ENCODE data around the gene ANKRD28. TPM values are rescaled to one million over a fixed set of nuclear protein-coding genes. Genes with fewer than 3 reads are reported as not detected.
"Not testable (repeated sequence)": the region's sequence is repeated elsewhere in the genome, so short reads cannot be mapped to it uniquely, and the experiment has no call there.

ANKRD28 gene
- total RNA-seq, 1 experiment from 2014 or later, result 47.5 TPM

DNA sequence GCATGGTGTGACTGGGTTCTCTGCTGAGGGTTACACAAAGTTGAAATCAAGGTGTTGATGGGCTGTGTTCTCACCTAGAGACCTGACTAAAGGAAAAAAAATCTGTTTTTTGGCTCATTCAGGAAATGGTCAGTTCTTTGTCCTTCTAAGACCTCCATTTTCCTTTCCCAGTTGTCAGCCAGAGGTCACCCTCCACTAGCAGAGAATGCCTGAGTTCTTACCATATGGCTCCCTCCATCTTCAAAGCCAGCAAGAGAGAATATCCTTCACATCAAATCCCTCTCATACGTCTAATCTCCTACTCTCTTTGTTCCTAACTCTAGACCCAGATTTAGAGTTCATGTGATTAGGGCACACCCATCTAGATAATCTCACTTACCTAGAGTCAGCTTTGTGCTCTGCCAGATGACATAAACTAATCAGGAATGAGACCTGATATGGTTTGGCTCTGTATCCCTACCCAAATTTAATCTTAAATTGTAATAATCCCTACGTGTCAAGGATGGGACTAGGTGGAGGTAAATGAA is 19.4 kb downstream of the ANKRD28 start:
- no peak overlapping the region for H3K27ac ChIP-seq (ENCODE audit: low read depth, low read length)
- H3K4me2 ChIP-seq (ENCODE audit: low read length), result no peak overlapping the region
- H3K36me3 ChIP-seq (ENCODE audit: control insufficient read depth in 1 of 2, insufficient read depth in 2 of 2, low read length in 2 of 2), result no peaks in the 10 kb centered on the region
- ChIA-PET POLR2A (no interaction called here), RAD21 (ENCODE audit: low non-redundant PET in 1 of 2, low total read pairs in 2 of 2, uncharacterized antibody in 2 of 2, unreplicated experiment in 2 of 2) (no interaction called here), CTCF (no interaction called here)
- H3K27me3 ChIP-seq (ENCODE audit: insufficient read depth, low read length), result no peaks in the 10 kb centered on the region
- H3K9ac ChIP-seq (ENCODE audit: low read length), result no peak overlapping the region
- H3K4me1 ChIP-seq (ENCODE audit: control insufficient read depth in 1 of 2, insufficient read depth in 2 of 2, low read length in 2 of 2), result peaks cover 0 to 8% of the 10 kb centered on the region in 2 experiments; a peak in 2 of 4 replicates
- no TSS peak for BruUV-seq (replicated peaks)
- H3K9me3 ChIP-seq (ENCODE audit: control insufficient read depth in 1 of 2, insufficient read depth in 1 of 2, low read depth in 1 of 2, low read length in 2 of 2), result no peaks in the 10 kb centered on the region
- no peaks in the 10 kb centered on the region for H3K9me2 ChIP-seq (ENCODE audit: insufficient read depth)
- peaks cover 46% of the 10 kb centered on the region for H3K79me2 ChIP-seq (ENCODE audit: insufficient read depth, low read length)
- no peak overlapping the region for H2AFZ ChIP-seq (ENCODE audit: low read depth, low read length, poor library complexity, severe bottlenecking)
- ATAC-seq (no peak), DNase-seq (ENCODE audit: low read depth, low spot score) (no peak)
- no peaks in the 10 kb centered on the region for H4K20me1 ChIP-seq (ENCODE audit: insufficient read depth)
- TF ChIP-seq, protein P1, sequence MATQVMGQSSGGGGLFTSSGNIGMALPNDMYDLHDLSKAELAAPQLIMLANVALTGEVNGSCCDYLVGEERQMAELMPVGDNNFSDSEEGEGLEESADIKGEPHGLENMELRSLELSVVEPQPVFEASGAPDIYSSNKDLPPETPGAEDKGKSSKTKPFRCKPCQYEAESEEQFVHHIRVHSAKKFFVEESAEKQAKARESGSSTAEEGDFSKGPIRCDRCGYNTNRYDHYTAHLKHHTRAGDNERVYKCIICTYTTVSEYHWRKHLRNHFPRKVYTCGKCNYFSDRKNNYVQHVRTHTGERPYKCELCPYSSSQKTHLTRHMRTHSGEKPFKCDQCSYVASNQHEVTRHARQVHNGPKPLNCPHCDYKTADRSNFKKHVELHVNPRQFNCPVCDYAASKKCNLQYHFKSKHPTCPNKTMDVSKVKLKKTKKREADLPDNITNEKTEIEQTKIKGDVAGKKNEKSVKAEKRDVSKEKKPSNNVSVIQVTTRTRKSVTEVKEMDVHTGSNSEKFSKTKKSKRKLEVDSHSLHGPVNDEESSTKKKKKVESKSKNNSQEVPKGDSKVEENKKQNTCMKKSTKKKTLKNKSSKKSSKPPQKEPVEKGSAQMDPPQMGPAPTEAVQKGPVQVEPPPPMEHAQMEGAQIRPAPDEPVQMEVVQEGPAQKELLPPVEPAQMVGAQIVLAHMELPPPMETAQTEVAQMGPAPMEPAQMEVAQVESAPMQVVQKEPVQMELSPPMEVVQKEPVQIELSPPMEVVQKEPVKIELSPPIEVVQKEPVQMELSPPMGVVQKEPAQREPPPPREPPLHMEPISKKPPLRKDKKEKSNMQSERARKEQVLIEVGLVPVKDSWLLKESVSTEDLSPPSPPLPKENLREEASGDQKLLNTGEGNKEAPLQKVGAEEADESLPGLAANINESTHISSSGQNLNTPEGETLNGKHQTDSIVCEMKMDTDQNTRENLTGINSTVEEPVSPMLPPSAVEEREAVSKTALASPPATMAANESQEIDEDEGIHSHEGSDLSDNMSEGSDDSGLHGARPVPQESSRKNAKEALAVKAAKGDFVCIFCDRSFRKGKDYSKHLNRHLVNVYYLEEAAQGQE (IDR thresholded peaks at IDR 0.05; ENCODE audit: low read depth), result no peak
- TF ChIP-seq FOSL1 (IDR thresholded peaks at IDR 0.05; ENCODE audit: low read depth) (no peak), YY1 (IDR thresholded peaks at IDR 0.05; ENCODE audit: extremely low read depth, insufficient replicate concordance, low read depth, low read length) (no peak), TCF7L2 (IDR thresholded peaks at IDR 0.05; ENCODE audit: borderline replicate concordance, extremely low read depth, insufficient read depth, insufficient read length) (no peak), POLR2A (IDR thresholded peaks at IDR 0.05; ENCODE audit: borderline replicate concordance, extremely low read depth, insufficient read depth, insufficient read length) (no peak), ZFX (IDR thresholded peaks at IDR 0.05) (no peak), EZH2 (IDR thresholded peaks at IDR 0.05) (no peak), CEBPB (IDR thresholded peaks at IDR 0.05; ENCODE audit: low read depth) (no peak), SRF (IDR thresholded peaks at IDR 0.05; ENCODE audit: low read depth) (no peak), ZNF274 (IDR thresholded peaks at IDR 0.05; ENCODE audit: low read depth, low read length) (no peak)
- TF ChIP-seq, protein P2, sequence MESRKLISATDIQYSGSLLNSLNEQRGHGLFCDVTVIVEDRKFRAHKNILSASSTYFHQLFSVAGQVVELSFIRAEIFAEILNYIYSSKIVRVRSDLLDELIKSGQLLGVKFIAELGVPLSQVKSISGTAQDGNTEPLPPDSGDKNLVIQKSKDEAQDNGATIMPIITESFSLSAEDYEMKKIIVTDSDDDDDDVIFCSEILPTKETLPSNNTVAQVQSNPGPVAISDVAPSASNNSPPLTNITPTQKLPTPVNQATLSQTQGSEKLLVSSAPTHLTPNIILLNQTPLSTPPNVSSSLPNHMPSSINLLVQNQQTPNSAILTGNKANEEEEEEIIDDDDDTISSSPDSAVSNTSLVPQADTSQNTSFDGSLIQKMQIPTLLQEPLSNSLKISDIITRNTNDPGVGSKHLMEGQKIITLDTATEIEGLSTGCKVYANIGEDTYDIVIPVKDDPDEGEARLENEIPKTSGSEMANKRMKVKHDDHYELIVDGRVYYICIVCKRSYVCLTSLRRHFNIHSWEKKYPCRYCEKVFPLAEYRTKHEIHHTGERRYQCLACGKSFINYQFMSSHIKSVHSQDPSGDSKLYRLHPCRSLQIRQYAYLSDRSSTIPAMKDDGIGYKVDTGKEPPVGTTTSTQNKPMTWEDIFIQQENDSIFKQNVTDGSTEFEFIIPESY (IDR thresholded peaks at IDR 0.05; ENCODE audit: extremely low read depth, insufficient replicate concordance, low read length), result no peak
- TF ChIP-seq, protein P3, sequence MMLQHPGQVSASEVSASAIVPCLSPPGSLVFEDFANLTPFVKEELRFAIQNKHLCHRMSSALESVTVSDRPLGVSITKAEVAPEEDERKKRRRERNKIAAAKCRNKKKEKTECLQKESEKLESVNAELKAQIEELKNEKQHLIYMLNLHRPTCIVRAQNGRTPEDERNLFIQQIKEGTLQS (IDR thresholded peaks at IDR 0.05), result no peak
- TF ChIP-seq, protein P4, sequence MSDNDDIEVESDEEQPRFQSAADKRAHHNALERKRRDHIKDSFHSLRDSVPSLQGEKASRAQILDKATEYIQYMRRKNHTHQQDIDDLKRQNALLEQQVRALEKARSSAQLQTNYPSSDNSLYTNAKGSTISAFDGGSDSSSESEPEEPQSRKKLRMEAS (IDR thresholded peaks at IDR 0.05), result no peak
- H3K4me3 ChIP-seq (replicated peaks in 1 of 2; ENCODE audit: low read depth in 1 of 2, low read length in 2 of 2), result no peak overlapping the region
- intact Hi-C loops (cut with micrococcal nuclease), result no loop called here

DNA sequence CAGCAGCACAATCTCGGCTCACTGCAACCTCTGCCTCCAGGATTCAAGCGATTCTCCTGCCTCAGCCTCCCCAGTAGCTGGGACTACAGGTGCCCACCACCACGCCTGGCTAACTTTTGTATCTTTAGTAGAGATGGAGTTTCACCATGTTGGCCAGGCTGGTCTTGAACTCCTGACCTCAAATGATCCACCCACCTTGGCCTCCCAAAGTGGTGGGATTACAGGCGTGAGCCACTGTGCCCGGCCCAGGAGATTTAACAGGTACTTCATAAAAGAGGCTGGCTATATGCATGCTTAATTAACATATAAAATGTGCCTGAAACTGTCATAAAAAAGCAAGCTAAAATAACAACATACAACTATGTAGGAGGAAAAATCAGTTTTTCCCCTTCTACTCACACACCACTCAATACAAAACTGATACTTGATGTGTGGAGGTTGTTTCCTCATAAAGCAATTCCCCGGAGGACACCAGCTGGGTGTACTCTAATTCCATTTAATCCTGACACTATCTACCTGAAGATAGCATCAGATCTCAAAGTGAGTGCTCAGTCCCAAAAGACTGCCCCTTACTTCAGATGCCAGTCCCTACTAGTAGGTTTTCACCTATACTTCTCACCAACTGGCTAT is 22.7 kb downstream of the ANKRD28 start:
- H3K4me1 ChIP-seq (ENCODE audit: control insufficient read depth in 1 of 2, insufficient read depth in 2 of 2, low read length in 2 of 2); H2AFZ ChIP-seq (ENCODE audit: low read depth, low read length, poor library complexity, severe bottlenecking); POLR2A ChIA-PET; H4K20me1 ChIP-seq (ENCODE audit: insufficient read depth); H3K36me3 ChIP-seq (ENCODE audit: control insufficient read depth in 1 of 2, insufficient read depth in 2 of 2, low read length in 2 of 2); intact Hi-C loops (cut with micrococcal nuclease); H3K9me2 ChIP-seq (ENCODE audit: insufficient read depth); H3K27ac ChIP-seq (ENCODE audit: low read depth, low read length); RAD21 ChIA-PET (ENCODE audit: low non-redundant PET in 1 of 2, low total read pairs in 2 of 2, uncharacterized antibody in 2 of 2, unreplicated experiment in 2 of 2); H3K9me3 ChIP-seq (ENCODE audit: control insufficient read depth in 1 of 2, insufficient read depth in 1 of 2, low read depth in 1 of 2, low read length in 2 of 2); CTCF ChIA-PET; H3K4me2 ChIP-seq (ENCODE audit: low read length); H3K27me3 ChIP-seq (ENCODE audit: insufficient read depth, low read length); DNase-seq (ENCODE audit: low read depth, low spot score); H3K4me3 ChIP-seq (replicated peaks in 1 of 2; ENCODE audit: low read depth in 1 of 2, low read length in 2 of 2); H3K9ac ChIP-seq (ENCODE audit: low read length); ATAC-seq; BruUV-seq (replicated peaks): not testable (repeated sequence)
- peaks cover 34% of the 10 kb centered on the region for H3K79me2 ChIP-seq (ENCODE audit: insufficient read depth, low read length)
